ENCODE data around the gene ABHD16A. TPM values are rescaled to one million over a fixed set of nuclear protein-coding genes. Genes with fewer than 3 reads are reported as not detected.

Gene ABHD16A
- total RNA-seq, 1 donor from 2014 or later, result 26.9 TPM

GRCh38 chr6:31658983-31659648, 44.0 kb downstream of the ABHD16A start:
- no peak for ATAC-seq
- no peak for DNase-seq (ENCODE audit: missing footprints)
- intact Hi-C loops (cut with DNase I), result no loop called here

GRCh38 chr6:31658158-31658688, 44.9 kb downstream of the ABHD16A start:
- no peak for DNase-seq (ENCODE audit: missing footprints)
- intact Hi-C loops (cut with DNase I), result no loop called here
- ATAC-seq, result no peak

- DNase-seq (ENCODE audit: missing footprints) (no peak), ATAC-seq (no peak)
- intact Hi-C loops (cut with DNase I), result no loop called here
Measured at GRCh38 chr6:31657406-31658157, 45.5 kb downstream of the ABHD16A start.

GRCh38 chr6:31655349-31656237, 47.5 kb downstream of the ABHD16A start, which contains the start of gene APOM:
Gene APOM, plus strand, starts transcription at chr6:31655894. Its CDS starts 73 bp downstream, at chr6:31655967.
- DNase-seq (ENCODE audit: missing footprints), result no peak
- intact Hi-C loops (cut with DNase I), result no loop called here

DNA sequence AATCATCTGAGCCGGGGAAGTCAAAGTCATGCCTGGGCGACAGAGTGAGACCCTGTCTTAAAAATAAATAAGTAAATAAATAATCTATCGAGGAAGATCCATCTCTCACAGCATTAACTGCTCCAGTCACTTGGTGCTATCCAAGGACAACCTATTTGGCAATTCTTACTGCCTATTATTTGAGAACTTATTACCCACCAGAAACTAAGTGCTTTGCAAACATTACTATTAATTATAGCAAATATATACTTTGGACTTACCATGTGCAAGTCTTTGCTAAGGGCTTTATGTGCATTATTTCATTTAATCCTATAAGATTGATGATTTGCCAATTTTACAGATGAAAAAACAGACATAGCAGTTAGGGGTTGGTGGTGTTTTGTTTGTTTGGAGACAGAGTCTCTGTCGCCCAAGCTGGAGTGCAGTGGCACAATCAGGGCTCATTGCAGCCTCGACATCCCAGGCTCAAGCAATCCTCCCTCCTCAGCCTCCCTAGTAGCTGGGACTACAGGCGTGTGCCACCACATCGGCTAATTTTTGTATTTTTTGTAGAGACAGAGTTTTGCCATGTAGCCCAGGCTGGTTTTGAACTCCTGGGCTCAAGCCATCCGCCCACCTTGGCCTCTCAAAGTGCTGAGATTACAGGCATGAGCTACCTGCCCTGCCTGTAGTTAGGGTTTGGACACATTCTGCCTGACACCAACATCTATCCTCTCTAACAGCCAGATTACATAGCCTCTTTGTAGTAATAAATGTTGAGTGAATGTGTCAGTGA, 48.4 kb downstream of the ABHD16A start:
- intact Hi-C loops (cut with DNase I), result no loop called here
- DNase-seq (ENCODE audit: missing footprints) (no peak), ATAC-seq (no peak)

More at GRCh38 chr6:31655349-31656237, 47.5 kb downstream of the ABHD16A start, which contains the start of gene APOM:
- ATAC-seq, result no peak

DNA sequence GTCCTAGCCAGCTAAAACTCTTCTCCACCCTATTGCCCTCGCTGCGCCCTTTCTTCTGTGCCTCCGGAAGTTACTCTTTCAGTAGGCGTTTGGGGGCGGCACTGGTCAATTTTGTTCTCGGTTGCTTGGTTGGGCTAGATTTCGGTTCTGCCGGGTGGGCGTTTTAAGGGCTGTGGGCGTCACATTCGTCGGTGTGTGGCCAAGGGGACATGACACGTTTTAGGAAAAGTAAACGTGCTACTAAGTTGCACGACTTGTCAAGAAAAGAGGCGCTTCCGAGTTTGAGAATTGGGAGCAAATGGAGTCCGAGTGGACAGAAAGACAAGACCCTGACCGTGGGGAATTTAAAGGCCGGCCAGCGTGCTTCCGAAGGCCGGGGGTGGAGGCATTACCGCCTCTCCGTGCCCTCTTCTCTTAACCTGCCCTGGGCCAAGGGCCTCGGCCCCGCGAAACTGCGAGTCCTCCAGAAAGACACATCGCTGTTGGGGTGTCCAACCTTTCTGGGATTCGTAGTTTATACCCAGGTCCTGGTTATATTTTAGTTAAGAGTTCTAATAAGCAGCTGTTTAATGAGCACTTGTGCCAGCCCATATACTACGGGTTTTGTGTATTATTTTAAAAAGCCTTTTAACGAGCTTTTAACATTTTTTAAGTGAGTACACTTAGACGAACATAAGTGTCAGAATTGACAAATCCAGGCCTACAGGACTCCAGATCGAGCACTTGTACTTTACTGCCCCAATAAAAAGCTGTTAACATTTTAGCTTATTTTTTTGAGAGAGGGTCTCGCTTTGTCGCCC, 50.0 kb downstream of the ABHD16A start:
- ATAC-seq (peak; percentile 86), DNase-seq (ENCODE audit: missing footprints) (peak; percentile 90)
- intact Hi-C loops (cut with DNase I), result loop anchor here (1.0 kb wide), 2 partner anchors 12 to 33 kb away; partner anchors contain the start of gene PRRC2A

DNA sequence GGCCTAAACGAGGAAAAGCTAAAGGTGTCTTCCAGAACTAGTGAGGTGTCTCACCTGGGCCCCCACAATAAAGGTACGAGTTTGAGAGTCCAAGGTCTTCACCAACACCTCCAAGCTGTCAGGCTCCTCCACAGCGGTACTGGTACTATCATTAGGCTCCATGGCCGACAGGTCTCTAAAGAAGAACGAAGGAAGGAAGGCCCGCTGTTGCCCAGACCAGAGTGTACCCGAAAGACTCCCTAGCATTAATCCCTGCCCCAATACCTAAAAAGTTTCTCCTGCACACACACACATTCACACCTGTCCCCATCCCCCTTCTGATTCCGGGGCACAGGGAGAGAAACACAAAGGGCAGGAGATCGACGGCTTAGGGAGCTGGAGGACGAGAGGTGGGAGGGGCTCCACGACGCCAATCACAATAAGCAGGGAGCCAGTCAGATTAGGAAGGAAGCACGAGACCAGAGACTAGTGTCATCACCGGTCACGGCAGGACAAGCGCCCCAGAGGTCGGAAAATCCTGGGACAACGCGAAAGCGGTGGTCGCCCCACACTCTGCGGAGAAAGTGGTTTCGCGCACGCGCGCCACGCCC, 51.4 kb downstream of the ABHD16A start:
- intact Hi-C loops (cut with DNase I), result loop anchor here (1.0 kb wide), 2 partner anchors 14 to 31 kb away; partner anchors contain the start of gene PRRC2A
- DNase-seq (ENCODE audit: missing footprints), result no peak
- ATAC-seq, result peak; percentile 67

DNA sequence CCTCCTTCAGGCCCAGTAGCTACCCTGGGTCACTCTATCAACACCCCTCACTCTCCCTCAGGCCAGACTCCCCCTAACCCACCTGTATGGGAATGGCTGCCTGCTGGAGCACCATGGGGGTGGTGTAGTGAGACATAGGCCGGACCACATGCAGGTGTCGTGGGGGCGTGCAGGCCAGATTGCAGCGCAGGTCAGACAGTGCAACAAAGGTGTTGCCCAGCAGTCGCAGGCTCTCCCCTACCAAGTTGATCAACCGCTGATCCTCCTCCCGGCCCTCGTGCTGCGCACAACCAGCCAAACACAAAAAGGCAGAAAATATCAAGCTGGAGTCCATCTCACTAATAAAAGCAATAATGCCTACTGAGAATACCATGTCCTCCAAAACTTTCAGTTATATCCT, 57.8 kb downstream of the ABHD16A start:
- DNase-seq (ENCODE audit: missing footprints), result no peak

DNA sequence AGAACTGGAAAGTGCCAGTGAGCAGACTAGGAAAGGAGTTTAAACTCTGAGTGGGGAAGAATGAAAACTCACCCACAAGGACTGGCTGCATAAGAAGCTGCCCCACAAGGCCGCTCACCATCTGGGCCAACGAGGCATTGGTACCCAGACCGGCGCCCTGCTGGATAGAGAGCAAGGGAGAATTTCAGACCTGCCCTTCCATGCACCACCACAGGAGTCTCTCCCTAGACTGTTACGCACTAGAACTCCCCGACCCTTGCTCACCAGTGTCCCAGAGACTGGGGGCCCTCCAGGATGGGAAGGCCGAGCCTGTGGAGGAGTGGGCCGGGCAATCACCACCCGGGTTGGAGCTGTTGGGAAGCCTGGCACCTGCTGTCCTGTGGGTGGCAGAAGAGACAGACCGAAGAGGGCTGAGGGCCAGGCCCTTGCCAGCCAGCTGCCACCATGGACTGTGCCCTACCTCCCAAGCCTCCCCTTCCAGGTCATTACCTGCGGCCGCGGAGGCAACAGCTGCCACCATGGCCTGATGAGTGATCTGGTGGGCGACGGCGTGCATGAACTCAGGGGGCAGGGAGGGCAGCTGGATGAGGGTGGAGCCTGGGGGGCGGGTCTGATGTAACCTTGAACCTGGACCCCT, 59.2 kb downstream of the ABHD16A start:
- DNase-seq (ENCODE audit: missing footprints), result no peak
- ATAC-seq, result peak; percentile 9
- intact Hi-C loops (cut with DNase I), result no loop called here

More for the DNA sequence above, 57.8 kb downstream of the ABHD16A start:
- no peak for ATAC-seq
- intact Hi-C loops (cut with DNase I), result no loop called here

- intact Hi-C loops (cut with DNase I), result no loop called here
- no peak for ATAC-seq
- DNase-seq (ENCODE audit: missing footprints), result no peak
Measured at GRCh38 chr6:31642798-31643570, 60.1 kb downstream of the ABHD16A start.

DNA sequence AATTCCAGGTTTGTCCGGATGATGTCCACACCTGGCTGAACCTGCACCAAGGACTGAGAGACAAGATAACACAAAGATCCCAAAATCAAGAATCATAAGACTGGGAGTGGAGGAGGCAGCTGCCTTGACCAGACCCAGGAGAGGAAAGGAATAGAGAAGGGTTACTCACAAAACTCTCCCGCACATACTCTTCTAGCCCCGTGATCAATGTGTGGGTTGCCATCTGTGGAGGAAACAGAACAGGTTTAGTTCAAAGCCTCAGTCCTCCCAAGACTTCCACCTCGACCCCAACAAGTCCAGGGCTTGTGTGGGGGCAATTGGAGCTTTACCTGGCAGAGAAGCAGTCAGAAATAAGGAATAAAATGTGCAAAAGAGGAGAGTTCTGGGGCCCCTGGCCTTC, 61.8 kb downstream of the ABHD16A start:
- ATAC-seq, result no peak
- intact Hi-C loops (cut with DNase I), result no loop called here

GRCh38 chr6:31640612-31641011, 62.5 kb downstream of the ABHD16A start:
- intact Hi-C loops (cut with DNase I), result no loop called here
- no peak for ATAC-seq
- DNase-seq (ENCODE audit: missing footprints), result no peak

More for the DNA sequence above, 61.8 kb downstream of the ABHD16A start:
- no peak for DNase-seq (ENCODE audit: missing footprints)

GRCh38 chr6:31639449-31639861, 63.7 kb downstream of the ABHD16A start:
- intact Hi-C loops (cut with DNase I), result no loop called here
- ATAC-seq (no peak), DNase-seq (ENCODE audit: missing footprints) (no peak)

- intact Hi-C loops (cut with DNase I), result no loop called here
- ATAC-seq, result no peak
- no peak for DNase-seq (ENCODE audit: missing footprints)
Measured at GRCh38 chr6:31639043-31639442, 64.1 kb downstream of the ABHD16A start.
